Measurements from ENCODE around the gene SOCS7.
"Not testable (repeated sequence)": the region's sequence is repeated elsewhere in the genome, so short reads cannot be mapped to it uniquely, and the experiment has no call there.

Gene SOCS7

GRCh38 chr17:38428112-38428642 lies 76.5 kb downstream of the SOCS7 start, which contains the start of gene ARHGAP23:
Gene ARHGAP23 (plus strand): TSS chr17:38428464. CDS start chr17:38428486, 22 bp downstream.
- H3K9ac ChIP-seq (ENCODE audit: low read depth, low read length) = peak within 1 kb of the TSS; percentile 65
- no peaks in the 10 kb centered on the region for H3K36me3 ChIP-seq (ENCODE audit: insufficient read depth, low read length)
- H3K9me3 ChIP-seq (ENCODE audit: control insufficient read depth, insufficient read depth, low read length) = no peaks in the 10 kb centered on the region
- peaks cover 44% of the 10 kb centered on the region for H3K4me1 ChIP-seq (ENCODE audit: insufficient read depth, low read length)

- peaks cover 43% of the 10 kb centered on the region for H3K4me1 ChIP-seq (ENCODE audit: insufficient read depth, low read length)
- H3K9me3 ChIP-seq (ENCODE audit: control insufficient read depth, insufficient read depth, low read length) = no peaks in the 10 kb centered on the region
- no peaks in the 10 kb centered on the region for H3K36me3 ChIP-seq (ENCODE audit: insufficient read depth, low read length)
- peak overlapping the region; percentile 65 for H3K9ac ChIP-seq (ENCODE audit: low read depth, low read length)
Measured at GRCh38 chr17:38428643-38429371, 77.2 kb downstream of the SOCS7 start.

GRCh38 chr17:38429476-38430100 lies 77.9 kb downstream of the SOCS7 start:
- Histone ChIP-seq H3K36me3 (ENCODE audit: insufficient read depth, low read length) (0 out of 2 replicates have a peak, but pooled peaks cover 3% of the 10 kb centered on the region), H3K4me1 (ENCODE audit: insufficient read depth, low read length) (peaks cover 36% of the 10 kb centered on the region), H3K9ac (ENCODE audit: low read depth, low read length) (peak overlapping the region; percentile 65), H3K9me3 (ENCODE audit: control insufficient read depth, insufficient read depth, low read length) (no peaks in the 10 kb centered on the region)

- Histone ChIP-seq H3K9ac (ENCODE audit: low read depth, low read length) (no peak overlapping the region), H3K4me1 (ENCODE audit: insufficient read depth, low read length) (peaks cover 39% of the 10 kb centered on the region), H3K36me3 (ENCODE audit: insufficient read depth, low read length) (0 out of 2 replicates have a peak, but pooled peaks cover 3% of the 10 kb centered on the region), H3K9me3 (ENCODE audit: control insufficient read depth, insufficient read depth, low read length) (no peaks in the 10 kb centered on the region)
Measured at GRCh38 chr17:38430316-38430715, 78.7 kb downstream of the SOCS7 start.

GRCh38 chr17:38430822-38431221 lies 79.2 kb downstream of the SOCS7 start:
- Histone ChIP-seq H3K9ac (ENCODE audit: low read depth, low read length) (no peak overlapping the region), H3K4me1 (ENCODE audit: insufficient read depth, low read length) (peaks cover 35% of the 10 kb centered on the region), H3K9me3 (ENCODE audit: control insufficient read depth, insufficient read depth, low read length) (no peaks in the 10 kb centered on the region)

GRCh38 chr17:38431346-38432145 lies 79.9 kb downstream of the SOCS7 start:
- no peaks in the 10 kb centered on the region for H3K9me3 ChIP-seq (ENCODE audit: control insufficient read depth, insufficient read depth, low read length)
- peaks cover 30% of the 10 kb centered on the region for H3K4me1 ChIP-seq (ENCODE audit: insufficient read depth, low read length)
- 0 out of 2 replicates have a peak, but pooled peaks cover 3% of the 10 kb centered on the region for H3K36me3 ChIP-seq (ENCODE audit: insufficient read depth, low read length)
- H3K9ac ChIP-seq (ENCODE audit: low read depth, low read length) = no peak overlapping the region

More at GRCh38 chr17:38430822-38431221, 79.2 kb downstream of the SOCS7 start:
- H3K36me3 ChIP-seq (ENCODE audit: insufficient read depth, low read length) = 0 out of 2 replicates have a peak, but pooled peaks cover 3% of the 10 kb centered on the region

- no peaks in the 10 kb centered on the region for H3K9me3 ChIP-seq (ENCODE audit: control insufficient read depth, insufficient read depth, low read length)
- 0 out of 2 replicates have a peak, but pooled peaks cover 3% of the 10 kb centered on the region for H3K36me3 ChIP-seq (ENCODE audit: insufficient read depth, low read length)
- H3K4me1 ChIP-seq (ENCODE audit: insufficient read depth, low read length) = peaks cover 24% of the 10 kb centered on the region
- H3K9ac ChIP-seq (ENCODE audit: low read depth, low read length) = no peak overlapping the region
Measured at GRCh38 chr17:38434178-38434665, 82.6 kb downstream of the SOCS7 start.

GRCh38 chr17:38435795-38436194 lies 84.2 kb downstream of the SOCS7 start:
- Histone ChIP-seq H3K9ac (ENCODE audit: low read depth, low read length) (no peak overlapping the region), H3K4me1 (ENCODE audit: insufficient read depth, low read length) (peaks cover 17% of the 10 kb centered on the region), H3K36me3 (ENCODE audit: insufficient read depth, low read length) (0 out of 2 replicates have a peak, but pooled peaks cover 3% of the 10 kb centered on the region), H3K9me3 (ENCODE audit: control insufficient read depth, insufficient read depth, low read length) (no peaks in the 10 kb centered on the region)

- H3K36me3 ChIP-seq (ENCODE audit: insufficient read depth, low read length) = 0 out of 2 replicates have a peak, but pooled peaks cover 3% of the 10 kb centered on the region
- no peak overlapping the region for H3K9ac ChIP-seq (ENCODE audit: low read depth, low read length)
- no peaks in the 10 kb centered on the region for H3K9me3 ChIP-seq (ENCODE audit: control insufficient read depth, insufficient read depth, low read length)
- H3K4me1 ChIP-seq (ENCODE audit: insufficient read depth, low read length) = peaks cover 22% of the 10 kb centered on the region
Measured at GRCh38 chr17:38436386-38436785, 84.7 kb downstream of the SOCS7 start.

- not testable (repeated sequence) for H3K36me3 ChIP-seq (ENCODE audit: insufficient read depth, low read length); H3K9ac ChIP-seq (ENCODE audit: low read depth, low read length); H3K9me3 ChIP-seq (ENCODE audit: control insufficient read depth, insufficient read depth, low read length)
- H3K4me1 ChIP-seq (ENCODE audit: insufficient read depth, low read length) = peaks cover 28% of the 10 kb centered on the region
Measured at GRCh38 chr17:38437313-38437712, 85.7 kb downstream of the SOCS7 start.

GRCh38 chr17:38439436-38439835 lies 87.8 kb downstream of the SOCS7 start:
- H3K36me3 ChIP-seq (ENCODE audit: insufficient read depth, low read length) = 0 out of 2 replicates have a peak, but pooled peaks cover 1% of the 10 kb centered on the region

GRCh38 chr17:38440614-38441397 lies 89.2 kb downstream of the SOCS7 start:
- H3K9ac ChIP-seq (ENCODE audit: low read depth, low read length) = no peak overlapping the region
- H3K9me3 ChIP-seq (ENCODE audit: control insufficient read depth, insufficient read depth, low read length) = no peaks in the 10 kb centered on the region
- H3K4me1 ChIP-seq (ENCODE audit: insufficient read depth, low read length) = peaks cover 30% of the 10 kb centered on the region
- H3K36me3 ChIP-seq (ENCODE audit: insufficient read depth, low read length) = no peaks in the 10 kb centered on the region

More at GRCh38 chr17:38439436-38439835, 87.8 kb downstream of the SOCS7 start:
- no peaks in the 10 kb centered on the region for H3K9me3 ChIP-seq (ENCODE audit: control insufficient read depth, insufficient read depth, low read length)
- peaks cover 37% of the 10 kb centered on the region for H3K4me1 ChIP-seq (ENCODE audit: insufficient read depth, low read length)
- H3K9ac ChIP-seq (ENCODE audit: low read depth, low read length) = no peak overlapping the region

GRCh38 chr17:38441429-38442061 lies 89.9 kb downstream of the SOCS7 start:
- Histone ChIP-seq H3K9ac (ENCODE audit: low read depth, low read length) (no peak overlapping the region; the same call in 1 of the 2 replicates), H3K36me3 (ENCODE audit: insufficient read depth, low read length) (no peaks in the 10 kb centered on the region), H3K9me3 (ENCODE audit: control insufficient read depth, insufficient read depth, low read length) (no peaks in the 10 kb centered on the region), H3K4me1 (ENCODE audit: insufficient read depth, low read length) (peaks cover 30% of the 10 kb centered on the region)

Measured in ES-I3 (cell line).